IPS DF 6.9 (cell line): ENCODE measurements around the gene CCDC180.

Experiments used
- DNase-seq: peaks from one replicate; pipeline ENCODE4 v3.0.0-alpha.2; 2013; ENCODE audit warnings: low read depth, low spot score
- H3K27ac ChIP-seq: one replicate; pipeline ENCODE4 v1.5.1; 2013; ENCODE audit warnings: low read length, control low read depth
- H3K27me3 ChIP-seq: 2 replicates; pipeline ENCODE4 v1.6.1; 2013; ENCODE audit warnings: mild to moderate bottlenecking, low read length; ENCODE audit not compliant: control insufficient read depth, insufficient read depth
- H3K36me3 ChIP-seq: 2 replicates; pipeline ENCODE4 v1.6.1; 2013; ENCODE audit warnings: low read length; ENCODE audit not compliant: control insufficient read depth, insufficient read depth
- H3K4me1 ChIP-seq: 2 replicates; pipeline ENCODE4 v1.6.1; 2013; ENCODE audit warnings: low read length; ENCODE audit not compliant: control insufficient read depth, insufficient read depth
- H3K4me3 ChIP-seq: 2 replicates; pipeline ENCODE4 v1.5.1; 2013; ENCODE audit warnings: mild to moderate bottlenecking, low read length
- H3K9me3 ChIP-seq: 2 replicates; pipeline ENCODE4 v1.6.1; 2013; ENCODE audit warnings: low read length, inconsistent platforms; ENCODE audit not compliant: control insufficient read depth, insufficient read depth
- WGBS: extraction: QIAGEN DNeasy Blood & Tissue Kit; methylation state at CpG from one replicate; pipeline ENCODE4 v1.1.7; 2013; ENCODE audit warnings: mixed read lengths, missing lambda C conversion rate; ENCODE audit not compliant: insufficient read length, insufficient coverage; 5-methylcytosine and 5-hydroxymethylcytosine counted together

CCDC180 gene

DNA sequence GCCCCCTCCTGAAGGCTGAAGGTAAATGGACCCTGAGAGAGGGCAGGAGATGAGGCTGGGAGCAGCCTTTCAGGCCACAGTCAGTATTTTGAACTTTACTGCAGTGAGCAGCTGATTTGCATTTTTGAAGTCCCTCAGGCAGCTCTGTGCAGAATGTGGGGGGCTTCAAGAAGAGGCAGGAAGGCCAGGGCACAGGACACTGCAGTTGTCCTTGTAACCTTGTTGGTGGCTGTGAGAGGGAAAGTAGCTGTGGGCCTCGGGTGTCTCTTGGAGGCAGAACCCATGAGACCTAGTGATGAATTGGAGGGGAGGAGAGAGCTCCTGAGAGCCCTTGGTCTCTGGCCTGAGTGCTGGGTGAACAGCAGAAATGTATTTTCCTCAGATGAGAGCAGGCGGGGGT is 2.6 kb downstream of the CCDC180 start:
- Histone ChIP-seq H3K36me3 (0 out of 2 replicates have a peak, but pooled peaks cover 5% of the 10 kb centered on the region), H3K27ac (no peak overlapping the region), H3K4me3 (no peak overlapping the region), H3K27me3 (no peaks in the 10 kb centered on the region), H3K9me3 (no peaks in the 10 kb centered on the region), H3K4me1 (no peaks in the 10 kb centered on the region; the same call in 1 of the 2 replicates)
- WGBS = no CpG with 5 or more reads among the region's 2 CpGs
- DNase-seq = no peak

DNA sequence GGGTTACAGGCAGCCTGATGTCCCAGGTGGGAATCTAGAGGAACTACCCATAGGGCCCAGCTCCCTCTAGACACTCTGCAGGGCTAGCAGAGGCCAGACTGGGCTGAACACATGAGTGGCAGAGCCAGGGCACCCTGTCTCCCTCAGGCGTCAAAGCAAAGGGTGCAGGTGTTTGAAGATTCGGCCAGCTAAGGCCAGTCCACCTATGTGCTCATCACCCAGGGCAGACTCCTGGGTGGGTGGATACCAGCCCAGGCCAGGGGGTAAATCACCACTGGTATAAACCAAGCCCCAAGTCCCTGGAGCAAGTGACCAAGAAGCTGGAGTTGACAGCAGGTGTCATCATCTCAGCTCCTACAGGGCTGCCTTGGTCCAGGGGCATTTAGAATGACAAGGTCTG is 3.4 kb downstream of the CCDC180 start:
- no peak overlapping the region for H3K27ac ChIP-seq
- H3K4me3 ChIP-seq = no peak overlapping the region
- no peaks in the 10 kb centered on the region for H3K27me3 ChIP-seq
- no peak for DNase-seq
- H3K36me3 ChIP-seq = 0 out of 2 replicates have a peak, but pooled peaks cover 5% of the 10 kb centered on the region
- H3K9me3 ChIP-seq = no peaks in the 10 kb centered on the region
- no CpG with 5 or more reads among the region's 2 CpGs for WGBS
- H3K4me1 ChIP-seq = no peaks in the 10 kb centered on the region; the same call in 1 of the 2 replicates

DNA sequence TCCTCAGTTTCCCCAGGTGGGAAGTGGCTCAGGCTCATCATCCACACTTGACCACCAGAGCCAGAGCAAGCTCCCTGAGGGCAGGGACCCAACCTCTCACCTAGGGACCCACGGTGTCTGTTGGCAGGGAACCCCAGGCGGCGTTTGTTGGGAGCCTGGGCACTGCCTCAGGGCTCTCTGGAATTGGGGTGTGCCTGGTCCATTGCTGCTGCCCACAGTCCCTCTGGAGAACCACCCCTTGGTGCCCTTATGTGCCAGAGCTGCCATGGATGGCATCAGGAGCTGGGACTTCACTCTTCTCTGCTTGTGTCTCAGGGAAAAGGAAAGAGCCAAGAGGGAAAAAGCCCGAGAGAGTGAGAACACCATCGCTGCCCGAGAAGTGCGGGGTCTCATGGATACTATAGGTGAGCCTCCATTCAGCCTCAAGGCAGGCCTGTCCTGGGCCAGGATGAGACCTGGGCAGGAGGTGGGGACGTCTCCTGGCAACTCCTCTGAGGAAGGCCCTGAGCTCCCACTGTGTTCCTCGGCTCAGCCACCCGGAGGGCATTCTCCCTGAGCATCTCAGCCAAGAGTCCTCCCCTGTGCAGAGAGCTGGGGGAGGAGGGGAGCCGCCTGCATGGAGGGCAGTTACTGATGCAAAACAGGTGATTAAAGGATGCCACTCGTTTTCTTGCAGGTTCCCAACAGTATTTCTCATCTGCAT is 4.5 kb downstream of the CCDC180 start:
- Histone ChIP-seq H3K4me3 (no peak overlapping the region), H3K27me3 (no peaks in the 10 kb centered on the region), H3K27ac (no peak overlapping the region), H3K36me3 (0 out of 2 replicates have a peak, but pooled peaks cover 5% of the 10 kb centered on the region), H3K4me1 (no peaks in the 10 kb centered on the region; the same call in 1 of the 2 replicates), H3K9me3 (no peaks in the 10 kb centered on the region)
- no CpG with 5 or more reads among the region's 12 CpGs for WGBS
- DNase-seq = no peak

DNA sequence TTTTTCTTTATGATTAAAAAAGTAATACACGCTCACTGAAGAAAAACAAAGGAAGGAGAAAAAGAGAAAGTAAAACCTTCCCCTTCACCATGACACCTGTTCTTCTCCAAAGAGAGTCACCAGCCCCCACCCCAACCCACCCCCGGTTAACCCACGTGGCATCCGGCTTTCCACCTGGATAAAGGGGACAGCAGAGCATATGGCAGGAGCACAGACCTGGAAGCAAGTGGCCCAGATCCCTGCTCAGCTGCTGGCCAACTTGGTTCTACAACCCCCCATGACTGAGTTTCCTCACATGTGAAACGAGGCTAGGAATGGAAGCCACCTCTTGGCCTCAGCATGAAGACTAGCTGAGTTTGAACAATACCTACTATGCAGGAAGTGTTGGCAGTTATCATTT is 5.1 kb downstream of the CCDC180 start:
- DNase-seq = no peak

DNA sequence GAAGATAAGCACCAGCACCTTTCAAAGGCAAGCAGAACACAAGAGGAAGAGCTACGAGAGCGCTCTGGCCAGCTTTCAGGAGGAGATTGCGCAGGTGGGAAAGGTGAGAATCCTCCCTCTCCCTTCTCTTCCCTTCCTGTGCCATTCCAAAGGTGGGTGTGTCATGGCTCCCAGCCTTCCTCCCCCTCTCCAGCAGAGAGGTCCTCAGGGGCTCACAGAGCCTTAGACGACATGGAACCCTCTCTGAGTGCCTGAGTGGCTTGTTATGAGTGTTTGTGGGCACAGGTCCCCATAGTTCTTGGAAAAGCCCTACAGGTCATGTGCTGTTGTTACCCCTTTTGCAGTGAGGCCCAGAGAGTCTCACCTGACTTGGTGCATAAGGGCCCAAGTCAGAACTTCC is 5.8 kb downstream of the CCDC180 start:
- Histone ChIP-seq H3K4me1 (no peaks in the 10 kb centered on the region), H3K27ac (no peak overlapping the region), H3K9me3 (no peaks in the 10 kb centered on the region), H3K27me3 (no peaks in the 10 kb centered on the region), H3K36me3 (peaks cover 5% of the 10 kb centered on the region; the same call in 1 of the 2 replicates), H3K4me3 (no peak overlapping the region)
- no CpG with 5 or more reads among the region's 4 CpGs for WGBS
- no peak for DNase-seq

More for the DNA sequence above, 5.1 kb downstream of the CCDC180 start:
- no peak overlapping the region for H3K4me3 ChIP-seq
- H3K27ac ChIP-seq = no peak overlapping the region
- peaks cover 5% of the 10 kb centered on the region; the same call in 1 of the 2 replicates for H3K36me3 ChIP-seq
- no peaks in the 10 kb centered on the region for H3K27me3 ChIP-seq
- no CpG with 5 or more reads among the region's 5 CpGs for WGBS
- H3K9me3 ChIP-seq = no peaks in the 10 kb centered on the region
- H3K4me1 ChIP-seq = no peaks in the 10 kb centered on the region

DNA sequence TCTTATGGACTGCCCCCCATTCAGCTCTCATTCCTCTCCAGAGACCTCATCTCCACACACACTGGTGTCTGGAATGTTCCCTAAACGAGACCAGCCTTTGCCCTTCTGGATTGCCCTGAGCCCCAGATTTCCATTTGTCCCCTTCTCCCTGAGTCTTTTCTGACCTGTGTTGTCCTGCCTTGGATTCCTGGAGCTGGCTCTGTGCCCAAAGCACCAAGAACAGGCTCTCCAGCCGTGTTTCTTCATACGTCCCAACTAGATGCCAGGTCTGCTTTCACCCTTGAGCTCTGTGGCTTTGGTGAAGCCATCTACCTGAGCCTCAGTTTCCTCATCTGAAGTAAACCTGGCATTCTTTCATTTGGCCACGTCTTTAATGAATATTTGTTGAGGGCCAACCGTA is 6.3 kb downstream of the CCDC180 start:
- no peak overlapping the region for H3K4me3 ChIP-seq
- WGBS = no CpG with 5 or more reads among the region's 5 CpGs
- H3K4me1 ChIP-seq = no peaks in the 10 kb centered on the region
- DNase-seq = no peak
- H3K36me3 ChIP-seq = peaks cover 5% of the 10 kb centered on the region; the same call in 1 of the 2 replicates
- H3K27me3 ChIP-seq = no peaks in the 10 kb centered on the region
- H3K27ac ChIP-seq = no peak overlapping the region
- no peaks in the 10 kb centered on the region for H3K9me3 ChIP-seq

DNA sequence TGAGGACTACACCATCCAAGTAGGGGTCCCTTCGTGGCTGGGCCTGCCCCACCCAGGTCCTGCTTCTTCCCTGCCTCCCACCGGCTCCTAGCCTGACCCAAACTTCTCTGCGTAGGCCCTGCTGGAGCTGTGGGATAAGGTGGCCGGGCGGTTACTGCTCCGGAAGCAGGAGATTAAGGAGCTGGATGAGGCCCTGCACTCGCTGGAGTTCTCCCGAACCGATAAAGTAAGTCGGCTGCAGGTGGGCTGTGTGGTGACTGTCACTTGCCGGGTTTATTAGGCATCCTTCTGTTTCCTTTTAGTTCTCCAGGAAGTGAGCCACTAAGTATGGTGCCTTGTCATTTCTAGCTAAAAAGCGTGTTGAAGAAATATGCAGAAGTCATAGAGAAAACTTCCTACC is 7.0 kb downstream of the CCDC180 start:
- DNase-seq = no peak
- Histone ChIP-seq H3K9me3 (no peaks in the 10 kb centered on the region), H3K27me3 (no peaks in the 10 kb centered on the region), H3K4me1 (no peaks in the 10 kb centered on the region), H3K27ac (no peak overlapping the region), H3K36me3 (peaks cover 5% of the 10 kb centered on the region; the same call in 1 of the 2 replicates), H3K4me3 (no peak overlapping the region)
- no CpG with 5 or more reads among the region's 12 CpGs for WGBS

DNA sequence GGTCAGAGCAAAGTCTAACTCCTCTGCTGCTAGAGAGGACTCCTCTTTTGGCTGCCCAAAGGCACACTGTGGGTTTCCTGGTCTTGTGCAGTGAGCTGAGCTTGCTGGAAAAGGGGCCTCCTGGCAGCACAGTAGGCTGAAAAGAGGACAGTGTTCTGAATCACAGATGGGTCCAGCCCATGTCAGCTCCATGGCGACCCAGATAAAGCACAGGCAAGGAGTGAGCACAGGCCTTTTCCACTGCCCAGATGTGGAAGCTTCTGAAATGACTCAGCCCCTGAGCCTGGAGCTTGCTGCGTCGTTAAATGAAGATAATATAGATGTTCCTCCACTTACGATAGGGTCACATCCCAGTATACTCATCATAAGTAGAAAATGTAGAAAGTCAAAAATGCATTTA is 8.1 kb downstream of the CCDC180 start:
- no CpG with 5 or more reads among the region's 4 CpGs for WGBS
- Histone ChIP-seq H3K4me3 (no peak overlapping the region), H3K27me3 (no peaks in the 10 kb centered on the region), H3K4me1 (no peaks in the 10 kb centered on the region), H3K36me3 (peaks cover 5% of the 10 kb centered on the region; the same call in 1 of the 2 replicates), H3K27ac (no peak overlapping the region), H3K9me3 (no peaks in the 10 kb centered on the region)
- no peak for DNase-seq

DNA sequence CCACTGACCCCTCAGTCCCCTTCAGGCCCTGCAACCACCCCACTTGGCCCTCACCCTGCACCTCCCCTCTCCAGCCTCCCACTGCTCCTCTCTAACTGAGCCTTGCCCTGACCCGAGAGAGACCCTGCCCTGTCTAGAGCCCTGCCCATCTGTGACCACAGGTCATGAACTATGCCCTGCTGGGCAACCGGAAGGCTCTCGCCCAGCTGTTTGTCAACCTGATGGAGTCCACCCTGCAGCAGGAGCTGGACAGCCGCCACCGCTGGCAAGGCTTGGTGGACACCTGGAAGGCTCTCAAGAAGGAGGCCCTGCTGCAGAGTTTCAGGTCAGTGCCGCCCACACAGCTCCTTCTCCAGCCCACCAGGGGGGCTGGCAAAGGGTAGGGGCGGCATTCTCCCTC is 9.4 kb downstream of the CCDC180 start:
- Histone ChIP-seq H3K4me1 (no peaks in the 10 kb centered on the region), H3K36me3 (peaks cover 5% of the 10 kb centered on the region; the same call in 1 of the 2 replicates), H3K27ac (no peak overlapping the region), H3K4me3 (no peak overlapping the region), H3K27me3 (no peaks in the 10 kb centered on the region), H3K9me3 (no peaks in the 10 kb centered on the region)
- WGBS = no CpG with 5 or more reads among the region's 7 CpGs
- DNase-seq = no peak

DNA sequence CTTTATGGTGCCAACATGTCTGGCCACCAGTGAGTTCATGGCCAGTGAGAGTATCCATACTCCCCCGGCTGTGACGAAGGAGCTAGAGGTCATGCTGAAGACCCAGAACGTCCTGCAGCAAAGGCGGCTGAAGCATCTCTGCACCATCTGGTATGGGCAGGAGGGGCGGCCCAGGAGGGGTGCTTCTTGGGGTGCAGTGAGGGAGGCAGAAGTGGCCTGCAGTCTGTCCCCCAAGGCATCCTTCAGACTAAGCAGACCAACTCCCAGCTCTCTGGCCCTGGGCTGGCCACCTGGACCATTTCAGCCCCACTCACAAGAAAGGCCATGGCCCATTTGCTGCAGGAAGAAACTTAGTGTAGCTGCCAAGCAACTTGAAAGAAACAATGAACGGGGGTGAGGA is 11.0 kb downstream of the CCDC180 start:
- no CpG with 5 or more reads among the region's 6 CpGs for WGBS
- DNase-seq = no peak
- Histone ChIP-seq H3K36me3 (peaks cover 6% of the 10 kb centered on the region; the same call in 1 of the 2 replicates), H3K27me3 (no peaks in the 10 kb centered on the region), H3K9me3 (no peaks in the 10 kb centered on the region), H3K4me1 (no peaks in the 10 kb centered on the region), H3K27ac (no peak overlapping the region), H3K4me3 (no peak overlapping the region)

DNA sequence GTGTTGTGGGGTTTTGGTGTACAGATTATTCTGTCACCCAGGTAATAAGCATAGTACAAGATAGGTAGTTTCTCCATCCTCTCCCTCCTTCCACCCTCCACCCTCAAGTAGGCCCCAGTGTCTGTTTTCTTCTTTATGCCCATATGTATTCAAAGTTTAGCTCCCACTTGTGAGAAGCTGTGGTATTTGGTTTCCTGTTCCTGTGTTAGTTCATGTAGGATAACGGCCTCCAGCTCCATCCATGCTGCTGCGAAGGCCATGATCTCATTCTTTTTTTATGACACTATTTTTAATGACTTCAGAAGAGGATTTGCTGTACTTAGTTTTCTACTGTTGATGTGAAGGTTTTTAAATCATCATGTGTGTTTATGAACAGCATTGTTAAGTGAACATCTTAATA is 11.9 kb downstream of the CCDC180 start:
- H3K4me3 ChIP-seq = no peak overlapping the region
- H3K36me3 ChIP-seq = peaks cover 3% of the 10 kb centered on the region; the same call in 1 of the 2 replicates
- H3K27ac ChIP-seq = no peak overlapping the region
- no peak for DNase-seq
- no peaks in the 10 kb centered on the region for H3K27me3 ChIP-seq
- H3K9me3 ChIP-seq = no peaks in the 10 kb centered on the region
- no peaks in the 10 kb centered on the region for H3K4me1 ChIP-seq
- no CpG with 5 or more reads among the region's 2 CpGs for WGBS
